ENCODE measurements around the gene MKS1.

GRCh38 chr17:58248955-58249269, 29.9 kb upstream of the MKS1 start:
- TF ChIP-seq EZH2 (IDR thresholded peaks at IDR 0.05; ENCODE audit: low read length, unreplicated experiment) (no peak), CTCF (conservative IDR thresholded peaks at IDR 0.05; ENCODE audit: low read depth, low read length) (no peak)
